HCT116 (cell line): ENCODE data around the gene ARMC12.

ENCODE experiments used
- ATF3 ChIP-seq: IDR thresholded peaks from 2 replicates; pipeline ENCODE4 v1.6.1; 2012
- CTCF ChIP-seq, 3 experiments: fragments of 200-600 bp in 1 of 3; sonication (generic) in 1 of 3; IDR thresholded peaks in 2 of 3; conservative IDR thresholded peaks in 1 of 3; 2 replicates each; pipeline ENCODE4 v1.5.1; 2012 to 2017; ENCODE audit warnings: low read depth in 2 of 3, low read length in 2 of 3, antibody characterized with exemption in 1 of 3, borderline replicate concordance in 1 of 3, control low read depth in 1 of 3, mild to moderate bottlenecking in 1 of 3, mixed read lengths in 1 of 3, mixed run types in 1 of 3, moderate library complexity in 1 of 3; ENCODE audit not compliant: insufficient read depth in 1 of 3
- EZH2phosphoT487 ChIP-seq: fragments of 200-600 bp; IDR thresholded peaks from 2 replicates; pipeline ENCODE4 v1.6.1; 2018; ENCODE audit warnings: antibody characterized with exemption, borderline replicate concordance
- MAX ChIP-seq: IDR thresholded peaks from 2 replicates; pipeline ENCODE4 v1.6.1; 2012
- SRF ChIP-seq: IDR thresholded peaks from 2 replicates; pipeline ENCODE4 v1.6.1; 2012; ENCODE audit warnings: low read depth

- TF ChIP-seq CTCF (IDR thresholded peaks at IDR 0.05 in 2 of 3, conservative IDR thresholded peaks at IDR 0.05 in 1 of 3; ENCODE audit: borderline replicate concordance in 1 of 3, insufficient read depth in 1 of 3, low read depth in 2 of 3, low read length in 2 of 3), result no peak
- TF ChIP-seq SRF, result no peak
- TF ChIP-seq EZH2phosphoT487, result no peak
- no peak for TF ChIP-seq ATF3
- no peak for TF ChIP-seq MAX
These were observed 20.0 kb upstream of the ARMC12 start for GRCh38 chr6:35716798-35717197.
